ENCODE measurements around the gene HMX2. TPM values are rescaled to one million over a fixed set of nuclear protein-coding genes. Genes with fewer than 3 reads are reported as not detected.

The HMX2 gene
- total RNA-seq, 1 experiment from 2014 or later: not detected

- intact Hi-C loops (cut with micrococcal nuclease): no loop called here
- no peak overlapping the region for H3K9ac ChIP-seq (ENCODE audit: low read length)
- POLR2A ChIA-PET (ENCODE audit: unreplicated experiment): no interaction called here
- CTCF ChIA-PET: no interaction called here
- TF ChIP-seq EZH2phosphoT487 (IDR thresholded peaks at IDR 0.05; ENCODE audit: borderline replicate concordance, low read length) (no peak), EZH2 (IDR thresholded peaks at IDR 0.05; ENCODE audit: low read length, unreplicated experiment) (no peak), CTCF (conservative IDR thresholded peaks at IDR 0.05; ENCODE audit: low read depth, low read length) (no peak)
- no peak overlapping the region for H3K27ac ChIP-seq (ENCODE audit: low read length)
- no peak overlapping the region for H2AFZ ChIP-seq (ENCODE audit: low read length)
- no TSS peak for BruUV-seq (replicated peaks)
- H3K4me2 ChIP-seq (ENCODE audit: low read length): 0 out of 2 replicates have a peak overlapping the region, but pooled peaks have one; percentile 88
- no peaks in the 10 kb centered on the region for H3K9me2 ChIP-seq (replicated peaks; ENCODE audit: low read length)
- no peaks in the 10 kb centered on the region for H3K9me3 ChIP-seq (ENCODE audit: low read length)
- ATAC-seq (no peak), DNase-seq (no peak)
- no peaks in the 10 kb centered on the region for H3K79me2 ChIP-seq (ENCODE audit: low read length)
- H3K4me1 ChIP-seq (ENCODE audit: insufficient read depth, low read length): peaks cover 6% of the 10 kb centered on the region; the same call in 1 of the 2 replicates
- H3K27me3 ChIP-seq (ENCODE audit: low read length): peaks cover 61% of the 10 kb centered on the region
- H4K20me1 ChIP-seq (ENCODE audit: low read length): no peaks in the 10 kb centered on the region
- no peaks in the 10 kb centered on the region for H3K36me3 ChIP-seq (ENCODE audit: low read depth, low read length)
- no peaks in the 10 kb centered on the region for H3F3A ChIP-seq (ENCODE audit: low read length, unreplicated experiment)
- H3K4me3 ChIP-seq (ENCODE audit: low read length): no peak overlapping the region
Observed at GRCh38 chr10:123140983-123141390, 6.9 kb upstream of the HMX2 start.

GRCh38 chr10:123141791-123142700, 5.9 kb upstream of the HMX2 start:
- Histone ChIP-seq H3K4me2 (ENCODE audit: low read length) (no peak overlapping the region), H4K20me1 (ENCODE audit: low read length) (no peaks in the 10 kb centered on the region), H3F3A (ENCODE audit: low read length, unreplicated experiment) (no peaks in the 10 kb centered on the region), H3K36me3 (ENCODE audit: low read depth, low read length) (no peaks in the 10 kb centered on the region), H3K4me3 (ENCODE audit: low read length) (no peak overlapping the region), H3K27me3 (ENCODE audit: low read length) (peaks cover 52% of the 10 kb centered on the region), H3K9me2 (replicated peaks; ENCODE audit: low read length) (no peaks in the 10 kb centered on the region), H2AFZ (ENCODE audit: low read length) (no peak overlapping the region), H3K9me3 (ENCODE audit: low read length) (no peaks in the 10 kb centered on the region), H3K27ac (ENCODE audit: low read length) (no peak overlapping the region), H3K79me2 (ENCODE audit: low read length) (no peaks in the 10 kb centered on the region), H3K9ac (ENCODE audit: low read length) (no peak overlapping the region), H3K4me1 (ENCODE audit: insufficient read depth, low read length) (peaks cover 6% of the 10 kb centered on the region; the same call in 1 of the 2 replicates)
- BruUV-seq (replicated peaks): no TSS peak
- intact Hi-C loops (cut with micrococcal nuclease): no loop called here
- ChIA-PET POLR2A (ENCODE audit: unreplicated experiment) (interaction anchor here (0.6 kb wide), 1 partner anchor 12 kb away, joined by 5 read pairs; the partner anchor contains the start of gene BUB3), CTCF (no interaction called here)
- no peak for DNase-seq
- TF ChIP-seq EZH2 (IDR thresholded peaks at IDR 0.05; ENCODE audit: low read length, unreplicated experiment) (no peak), EZH2phosphoT487 (IDR thresholded peaks at IDR 0.05; ENCODE audit: borderline replicate concordance, low read length) (no peak), CTCF (conservative IDR thresholded peaks at IDR 0.05; ENCODE audit: low read depth, low read length) (no peak)
- ATAC-seq: no peak

- intact Hi-C loops (cut with micrococcal nuclease): no loop called here
- Histone ChIP-seq H3K36me3 (ENCODE audit: low read depth, low read length) (no peaks in the 10 kb centered on the region), H3K79me2 (ENCODE audit: low read length) (no peaks in the 10 kb centered on the region), H3K4me1 (ENCODE audit: insufficient read depth, low read length) (0 out of 2 replicates have a peak, but pooled peaks cover 6% of the 10 kb centered on the region), H3K4me3 (ENCODE audit: low read length) (no peak overlapping the region), H4K20me1 (ENCODE audit: low read length) (no peaks in the 10 kb centered on the region), H3K9ac (ENCODE audit: low read length) (no peak overlapping the region), H3F3A (ENCODE audit: low read length, unreplicated experiment) (no peaks in the 10 kb centered on the region), H3K27ac (ENCODE audit: low read length) (no peak overlapping the region), H3K9me2 (replicated peaks; ENCODE audit: low read length) (no peaks in the 10 kb centered on the region), H2AFZ (ENCODE audit: low read length) (no peak overlapping the region), H3K27me3 (ENCODE audit: low read length) (peaks cover 45% of the 10 kb centered on the region), H3K4me2 (ENCODE audit: low read length) (no peak overlapping the region), H3K9me3 (ENCODE audit: low read length) (no peaks in the 10 kb centered on the region)
- POLR2A ChIA-PET (ENCODE audit: unreplicated experiment): interaction anchor here (0.6 kb wide), 1 partner anchor 11 kb away, joined by 5 read pairs; the partner anchor contains the start of gene BUB3
- no peak for DNase-seq
- no TSS peak for BruUV-seq (replicated peaks)
- no peak for ATAC-seq
- CTCF ChIA-PET: no interaction called here
- no peak for TF ChIP-seq EZH2 (IDR thresholded peaks at IDR 0.05; ENCODE audit: low read length, unreplicated experiment)
- no peak for TF ChIP-seq EZH2phosphoT487 (IDR thresholded peaks at IDR 0.05; ENCODE audit: borderline replicate concordance, low read length)
- TF ChIP-seq CTCF (conservative IDR thresholded peaks at IDR 0.05; ENCODE audit: low read depth, low read length): no peak
Observed at GRCh38 chr10:123142701-123143161, 5.2 kb upstream of the HMX2 start.
